H1 (cell line): ENCODE results near the gene TGM3. TPM values are rescaled to one million over a fixed set of nuclear protein-coding genes. Genes with fewer than 3 reads are reported as not detected.

Experiments used
- CTCF ChIA-PET: fragments of 300-600 bp; sonication (Branson Sonifier 250); formaldehyde crosslinking; loops from one replicate; lab custom pipeline; 2021; ENCODE audit not compliant: partially characterized antibody; lab: Charles Lee
- POLR2A ChIA-PET: fragments of 300-600 bp; sonication (Branson Sonifier 250); formaldehyde crosslinking; loops from one replicate; lab custom pipeline; 2021; ENCODE audit warnings: inconsistent platforms; ENCODE audit not compliant: partially characterized antibody; lab: Charles Lee
- DNase-seq, 2 experiments: peaks; one replicate each; pipeline versions ENCODE4 v3.0.0 to v3.0.0-alpha.2; 2010 to 2022; ENCODE audit warnings: low spot score in 2 of 2, low read depth in 1 of 2, mixed read lengths in 1 of 2
- FAIRE-seq: peaks from 2 replicates; lab custom pipeline; 2011; peaks lifted over from hg19 to GRCh38; lab: Jason Lieb, UNC
- H2AFZ ChIP-seq: 2 replicates; pipeline ENCODE4 v1.8.1; 2012; ENCODE audit warnings: low read length, inconsistent platforms
- H2AK5ac ChIP-seq: 2 replicates; pipeline ENCODE4 v1.6.1; 2013; ENCODE audit warnings: low read depth, low read length
- H2BK120ac ChIP-seq: replicated peaks from 2 replicates; pipeline ENCODE3; 2013; ENCODE audit warnings: low read depth, low read length, inconsistent platforms
- H2BK12ac ChIP-seq: 2 replicates; pipeline ENCODE4 v1.6.1; 2013; ENCODE audit warnings: low read depth, low read length
- H2BK15ac ChIP-seq: 2 replicates; pipeline ENCODE4 v1.6.1; 2013; ENCODE audit warnings: low read length
- H2BK20ac ChIP-seq: 2 replicates; pipeline ENCODE4 v1.6.1; 2013; ENCODE audit warnings: low read length
- H2BK5ac ChIP-seq: 2 replicates; pipeline ENCODE4 v1.6.1; 2013; ENCODE audit warnings: low read depth, low read length
- H3K14ac ChIP-seq: 2 replicates; pipeline ENCODE4 v1.6.1; 2013; ENCODE audit warnings: inconsistent platforms; ENCODE audit not compliant: insufficient read length
- H3K18ac ChIP-seq: 2 replicates; pipeline ENCODE4 v1.6.1; 2013; ENCODE audit warnings: low read length; ENCODE audit errors: extremely low read depth
- H3K23ac ChIP-seq: 2 replicates; pipeline ENCODE4 v1.6.1; 2013; ENCODE audit warnings: inconsistent platforms; ENCODE audit not compliant: insufficient read length
- H3K23me2 ChIP-seq: 2 replicates; pipeline ENCODE4 v1.6.1; 2013; ENCODE audit warnings: low read depth, low read length
- H3K27ac ChIP-seq: 2 replicates; pipeline ENCODE4 v1.6.1; 2011; ENCODE audit warnings: low read depth, low read length, inconsistent platforms
- H3K27me3 ChIP-seq, 4 experiments: replicated peaks in 1 of 4; 1 replicate in 1 of 4; 2 replicates in 3 of 4; pipeline versions ENCODE4 v1.6.1 to v1.8.1; 2011 to 2013; ENCODE audit warnings: low read length in 3 of 4, mild to moderate bottlenecking in 3 of 4, inconsistent platforms in 2 of 4, mixed read lengths in 2 of 4, moderate library complexity in 1 of 4; ENCODE audit not compliant: control insufficient read depth in 3 of 4, insufficient read depth in 3 of 4; ENCODE audit errors: extremely low read depth in 1 of 4
- H3K36me3 ChIP-seq, 4 experiments: 2 replicates each; pipeline versions ENCODE4 v1.6.1 to v1.8.1; 2011 to 2013; ENCODE audit warnings: mild to moderate bottlenecking in 4 of 4, low read length in 3 of 4, moderate library complexity in 2 of 4, control low read depth in 1 of 4, inconsistent platforms in 1 of 4; ENCODE audit not compliant: insufficient read depth in 4 of 4, control insufficient read depth in 2 of 4
- H3K4ac ChIP-seq: replicated peaks from 2 replicates; pipeline ENCODE3; 2013; ENCODE audit warnings: low read length, low read depth, mixed read lengths, inconsistent platforms; ENCODE audit not compliant: insufficient read length
- H3K4me1 ChIP-seq, 4 experiments: replicated peaks in 1 of 4; 1 replicate in 1 of 4; 2 replicates in 3 of 4; pipeline versions ENCODE4 v1.6.1 to v1.8.1; 2011 to 2013; ENCODE audit warnings: low read length in 3 of 4, inconsistent platforms in 2 of 4, mixed read lengths in 1 of 4; ENCODE audit not compliant: insufficient read depth in 4 of 4, control insufficient read depth in 3 of 4
- H3K4me2 ChIP-seq, 2 experiments: 2 replicates each; pipeline versions ENCODE4 v1.6.1 to v1.8.1; 2011 to 2013; ENCODE audit warnings: low read depth in 2 of 2, low read length in 2 of 2, control low read depth in 1 of 2, inconsistent platforms in 1 of 2, mild to moderate bottlenecking in 1 of 2; ENCODE audit not compliant: insufficient read depth in 1 of 2
- H3K4me3 ChIP-seq, 4 experiments: fragments of 200-600, 300-600 bp in 1 of 4; sonication (generic), shearing (Covaris generic), sonication (Bioruptor Twin) in 1 of 4; 2 replicates each; pipeline versions ENCODE4 v1.5.1 to v1.8.1; 2011 to 2016; ENCODE audit warnings: low read length in 4 of 4, low read depth in 3 of 4, control low read depth in 2 of 4, inconsistent platforms in 2 of 4, mild to moderate bottlenecking in 2 of 4, mixed read lengths in 1 of 4, moderate library complexity in 1 of 4; ENCODE audit not compliant: insufficient read depth in 2 of 4; ENCODE audit errors: extremely low read depth in 1 of 4
- H3K56ac ChIP-seq: replicated peaks from 2 replicates; pipeline ENCODE3; 2013; ENCODE audit warnings: low read depth, mild to moderate bottlenecking, mixed read lengths, low read length, inconsistent platforms; ENCODE audit not compliant: insufficient read length
- H3K79me1 ChIP-seq: 2 replicates; pipeline ENCODE4 v1.6.1; 2013; ENCODE audit warnings: low read depth, low read length, control low read depth
- H3K79me2 ChIP-seq, 2 experiments: 2 replicates each; pipeline versions ENCODE4 v1.6.1 to v1.8.1; 2012 to 2013; ENCODE audit warnings: low read length in 2 of 2, mild to moderate bottlenecking in 2 of 2, inconsistent platforms in 1 of 2; ENCODE audit not compliant: insufficient read depth in 2 of 2, control insufficient read depth in 1 of 2
- H3K9ac ChIP-seq, 4 experiments: replicated peaks in 1 of 4; 1 replicate in 1 of 4; 2 replicates in 3 of 4; pipeline versions ENCODE4 v1.6.1 to v1.8.1; 2011 to 2013; ENCODE audit warnings: low read depth in 3 of 4, low read length in 3 of 4, control low read depth in 2 of 4, mild to moderate bottlenecking in 2 of 4, moderate library complexity in 2 of 4, inconsistent platforms in 1 of 4; ENCODE audit errors: extremely low read depth in 1 of 4
- H3K9me3 ChIP-seq, 2 experiments: 2 replicates each; pipeline versions ENCODE4 v1.6.1 to v1.8.1; 2012 to 2013; ENCODE audit warnings: mild to moderate bottlenecking in 2 of 2, moderate library complexity in 2 of 2, control low read depth in 1 of 2, inconsistent platforms in 1 of 2, low read depth in 1 of 2, low read length in 1 of 2, mixed read lengths in 1 of 2; ENCODE audit not compliant: insufficient read depth in 2 of 2
- H4K20me1 ChIP-seq, 2 experiments: replicated peaks in 1 of 2; 2 replicates each; pipeline versions ENCODE3 to v1.8.1; 2011 to 2013; ENCODE audit warnings: inconsistent platforms in 2 of 2, low read length in 2 of 2, mild to moderate bottlenecking in 1 of 2; ENCODE audit not compliant: insufficient read depth in 2 of 2, control insufficient read depth in 1 of 2
- H4K5ac ChIP-seq: 2 replicates; pipeline ENCODE4 v1.6.1; 2013; ENCODE audit warnings: low read length, low read depth, mixed read lengths, inconsistent platforms; ENCODE audit not compliant: insufficient read length
- H4K8ac ChIP-seq: 2 replicates; pipeline ENCODE4 v1.8.0; 2013; ENCODE audit warnings: mild to moderate bottlenecking, moderate library complexity, low read length, inconsistent platforms; ENCODE audit not compliant: insufficient read depth; ENCODE audit errors: extremely low read depth
- H4K91ac ChIP-seq: replicated peaks from 2 replicates; pipeline ENCODE3; 2013; ENCODE audit warnings: low read length, mixed read lengths, inconsistent platforms; ENCODE audit not compliant: insufficient read length
- CREB1 ChIP-seq: IDR thresholded peaks from 2 replicates; pipeline ENCODE4 v1.6.1; 2012; ENCODE audit warnings: inconsistent platforms
- HDAC2 ChIP-seq, 2 experiments: fragments of 300-600 bp in 1 of 2; sonication (generic) in 1 of 2; IDR thresholded peaks; 2 replicates each; pipeline ENCODE4 v1.6.1; 2011 to 2012; ENCODE audit warnings: low read depth in 2 of 2, low read length in 2 of 2, mild to moderate bottlenecking in 2 of 2, moderate library complexity in 2 of 2, borderline replicate concordance in 1 of 2, inconsistent platforms in 1 of 2
- MAFK ChIP-seq: IDR thresholded peaks from 2 replicates; pipeline ENCODE4 v1.6.1; 2012; ENCODE audit warnings: low read depth, mild to moderate bottlenecking, improper control_type of control experiment, low read length
- RAD21 ChIP-seq, 2 experiments: IDR thresholded peaks in 1 of 2; conservative IDR thresholded peaks in 1 of 2; 2 replicates each; pipeline ENCODE4 v1.6.1; 2011; ENCODE audit warnings: low read depth in 2 of 2, low read length in 2 of 2, improper control_type of control experiment in 1 of 2, inconsistent platforms in 1 of 2, mild to moderate bottlenecking in 1 of 2, moderate library complexity in 1 of 2
- WGBS, 2 experiments: shearing (Covaris generic) in 1 of 2; methylation state at CpG; one replicate each; pipeline versions ENCODE4 v1.1.6 to v1.1.7; 2013 to 2015; ENCODE audit warnings: low lambda C conversion rate in 2 of 2, mixed read lengths in 2 of 2, inconsistent platforms in 1 of 2, low coverage in 1 of 2, missing lambda C conversion rate in 1 of 2; ENCODE audit not compliant: insufficient replicate concordance in 2 of 2, insufficient coverage in 1 of 2, insufficient read length in 1 of 2; ENCODE audit errors: extremely low coverage in 1 of 2, missing lambda C conversion rate in 1 of 2; 5-methylcytosine and 5-hydroxymethylcytosine counted together
- polyA plus RNA-seq, 7 experiments: library from polyadenylated mRNA; depleted of rRNA in 3 of 7; stranded (reverse) in 5 of 7; unstranded in 2 of 7; fragments of >200 nt in 5 of 7; fragments of 200-250 nt in 2 of 7; gene quantifications; 1 replicate in 5 of 7; 2 replicates in 1 of 7; 4 replicates in 1 of 7; pipeline versions ENCODE4 v1.2.1 to v1.2.3, GENCODE V29; 2011 to 2013; ENCODE audit warnings: missing spikeins in 2 of 7, mixed read lengths in 2 of 7
- total RNA-seq: library from RNA; stranded (reverse); fragmentation: NEBNext Ultra II Directional; extraction: Animal tissue kit (Norgen Biotek cat#: 25700); gene quantifications from 2 replicates; pipeline ENCODE4 v1.2.1, GENCODE V29; 2021

Gene TGM3
- total and polyA plus RNA-seq, 2 of the 8 experiments (the other 6 are each of a cell fraction or from before 2014, with no cell fraction given) = 0.12 TPM; not detected in 1

- no peak overlapping the region for H4K91ac ChIP-seq
- H3K9me3 ChIP-seq = peaks cover 4 to 5% of the 10 kb centered on the region in 2 experiments; a peak in 2 of 4 replicates
- no peaks in the 10 kb centered on the region; a peak in 2 of 7 replicates for H3K27me3 ChIP-seq
- H4K5ac ChIP-seq = no peak overlapping the region
- FAIRE-seq (no peak), DNase-seq (no peak)
- no peaks in the 10 kb centered on the region for H3K79me2 ChIP-seq
- H3K4me3 ChIP-seq = no peak overlapping the region
- 93% methylated on average over 6 of the region's 6 CpGs; no CpG with 5 or more reads in 1 of the 2 experiments for WGBS, 2 experiments
- H2BK15ac ChIP-seq = no peak overlapping the region
- no peak overlapping the region for H2BK5ac ChIP-seq
- H3K56ac ChIP-seq = no peak overlapping the region
- H3K27ac ChIP-seq = no peak overlapping the region
- H3K4me1 ChIP-seq = peaks cover 0 to 4% (median 0%) of the 10 kb centered on the region in 4 experiments; a peak in 1 of 7 replicates
- no peak overlapping the region for H3K9ac ChIP-seq
- H3K4ac ChIP-seq = no peak overlapping the region
- H4K20me1 ChIP-seq = no peaks in the 10 kb centered on the region
- H3K23ac ChIP-seq = no peak overlapping the region
- no peaks in the 10 kb centered on the region for H3K23me2 ChIP-seq
- no peak overlapping the region for H2BK12ac ChIP-seq
- H3K4me2 ChIP-seq = no peak overlapping the region
- H3K36me3 ChIP-seq = no peaks in the 10 kb centered on the region
- POLR2A ChIA-PET = no interaction called here
- H2BK20ac ChIP-seq = no peak overlapping the region
- no peaks in the 10 kb centered on the region for H3K79me1 ChIP-seq
- H3K18ac ChIP-seq = no peak overlapping the region
- H2BK120ac ChIP-seq = no peak overlapping the region
- H2AK5ac ChIP-seq = no peak overlapping the region
- no peak overlapping the region; the same call in 1 of the 2 replicates for H4K8ac ChIP-seq
- H3K14ac ChIP-seq = no peak overlapping the region
- H2AFZ ChIP-seq = no peak overlapping the region
- CTCF ChIA-PET = interaction anchor here (0.8 to 10.7 kb wide), 10 partner anchors 13 to 187 kb away, joined by 3 to 210 read pairs (median 6); no protein-coding TSS in a partner anchor
- TF ChIP-seq HDAC2 (IDR thresholded peaks at IDR 0.05; ENCODE audit: borderline replicate concordance in 1 of 2, low read depth in 2 of 2, low read length in 2 of 2) (no peak), RAD21 (IDR thresholded peaks at IDR 0.05 in 1 of 2, conservative IDR thresholded peaks at IDR 0.05 in 1 of 2; ENCODE audit: low read depth in 2 of 2, low read length in 2 of 2) (no peak), CREB1 (no peak), MAFK (no peak)
These were observed 89.7 kb downstream of the TGM3 start for GRCh38 chr20:2385496-2385895.
